Dedifferentiated amniotic fluid mesenchymal stem cell (primary cell): ENCODE results near the gene HECTD3.
"Not testable (repeated sequence)": the region's sequence is repeated elsewhere in the genome, so short reads cannot be mapped to it uniquely, and the experiment has no call there.

Experiments used
- DNase-seq: peaks from one replicate; pipeline ENCODE4 v3.0.0-alpha.2; 2016; ENCODE audit errors: extremely low spot score

The HECTD3 gene

GRCh38 chr1:45014321-45015028 lies 3.4 kb upstream of the HECTD3 start:
- peak; percentile 86 for DNase-seq

- DNase-seq: no peak
These were observed 2.6 kb upstream of the HECTD3 start for GRCh38 chr1:45013551-45014209.

- DNase-seq: peak; percentile 37
These were observed 1.6 kb upstream of the HECTD3 start for GRCh38 chr1:45012639-45013278.

GRCh38 chr1:45011837-45012638 lies 914 bp upstream of the HECTD3 start, which contains the start of gene UROD:
Gene UROD, plus strand, starts transcription at chr1:45012254. Its CDS starts 12 bp downstream, at chr1:45012266.
- peak; percentile 95 for DNase-seq

- no peak for DNase-seq
These were observed 919 bp downstream of the HECTD3 start for GRCh38 chr1:45009956-45010854.

GRCh38 chr1:45009296-45009865 lies 1.7 kb downstream of the HECTD3 start:
- no peak for DNase-seq

GRCh38 chr1:45008516-45008915 lies 2.6 kb downstream of the HECTD3 start:
- no peak for DNase-seq

GRCh38 chr1:45008076-45008475 lies 3.0 kb downstream of the HECTD3 start:
- DNase-seq: no peak

GRCh38 chr1:45007311-45007710 lies 3.8 kb downstream of the HECTD3 start:
- DNase-seq: no peak

- no peak for DNase-seq
These were observed 5.4 kb downstream of the HECTD3 start for GRCh38 chr1:45005761-45006160.

GRCh38 chr1:45004281-45004920 lies 6.7 kb downstream of the HECTD3 start:
- DNase-seq: no peak

- no peak for DNase-seq
These were observed 7.4 kb downstream of the HECTD3 start for GRCh38 chr1:45003741-45004140.

GRCh38 chr1:45002650-45003645 lies 8.2 kb downstream of the HECTD3 start:
- DNase-seq: no peak

- not testable (repeated sequence) for DNase-seq
These were observed 9.5 kb downstream of the HECTD3 start for GRCh38 chr1:45001576-45001975.

- DNase-seq: no peak
These were observed 10.1 kb downstream of the HECTD3 start for GRCh38 chr1:45001011-45001481.

- no peak for DNase-seq
These were observed 11.9 kb downstream of the HECTD3 start for GRCh38 chr1:44999232-44999631.

GRCh38 chr1:44995467-44996238 lies 15.5 kb downstream of the HECTD3 start:
- no peak for DNase-seq

- no peak for DNase-seq
These were observed 16.7 kb downstream of the HECTD3 start for GRCh38 chr1:44994309-44994898.
